Lung (tissue), 12 donors: ENCODE measurements around the gene SEPTIN3. TPM values are rescaled to one million over a fixed set of nuclear protein-coding genes. Genes with fewer than 3 reads are reported as not detected.

Experiments used
- ATAC-seq: fragments of 200-7000 bp; cut with Tn5 transposase; one replicate; pipeline ENCODE4 v1.9.1; 2020; ENCODE audit warnings: moderate number of reproducible peaks; ENCODE audit not compliant: insufficient read depth, low FRiP score
- DNase-seq, 3 donors: peaks; one replicate each; pipeline ENCODE4 v3.0.0-alpha.2; 2013 to 2017
- H3K27ac ChIP-seq, 2 donors: one replicate each; pipeline ENCODE4 v1.5.1; 2013; ENCODE audit warnings: mild to moderate bottlenecking in 2 of 2, moderate library complexity in 2 of 2, control low read depth in 1 of 2, inconsistent platforms in 1 of 2, low read depth in 1 of 2, low read length in 1 of 2
- H3K27me3 ChIP-seq, 3 donors: one replicate each; pipeline ENCODE4 v1.5.1; 2013; ENCODE audit warnings: low read length in 2 of 3; ENCODE audit not compliant: control insufficient read depth in 3 of 3, insufficient read depth in 3 of 3
- H3K36me3 ChIP-seq, 4 donors: one replicate each; pipeline ENCODE4 v1.5.1; 2013; ENCODE audit warnings: low read length in 4 of 4, mild to moderate bottlenecking in 1 of 4, moderate library complexity in 1 of 4; ENCODE audit not compliant: control insufficient read depth in 4 of 4, insufficient read depth in 4 of 4
- H3K4me1 ChIP-seq, 5 donors: one replicate each; pipeline ENCODE4 v1.5.1; 2013; ENCODE audit warnings: low read length in 5 of 5, mild to moderate bottlenecking in 2 of 5, moderate library complexity in 1 of 5; ENCODE audit not compliant: control insufficient read depth in 5 of 5, insufficient read depth in 5 of 5
- H3K4me3 ChIP-seq: one replicate; pipeline ENCODE4 v1.5.1; 2013; ENCODE audit warnings: mild to moderate bottlenecking, control low read depth, moderate library complexity
- H3K9ac ChIP-seq, 2 donors: one replicate each; pipeline ENCODE4 v1.5.1; 2013; ENCODE audit warnings: low read length in 2 of 2, control low read depth in 1 of 2; ENCODE audit not compliant: insufficient read depth in 1 of 2
- H3K9me3 ChIP-seq, 4 donors: one replicate each; pipeline ENCODE4 v1.5.1; 2013; ENCODE audit warnings: low read length in 3 of 4, mild to moderate bottlenecking in 1 of 4, moderate library complexity in 1 of 4; ENCODE audit not compliant: control insufficient read depth in 4 of 4, insufficient read depth in 3 of 4
- CTCF ChIP-seq: IDR thresholded peaks from 2 replicates; pipeline ENCODE4 v1.5.1; 2012; ENCODE audit warnings: mild to moderate bottlenecking; ENCODE audit errors: control extremely low read depth, extremely low read depth
- WGBS, 2 donors: extraction: QIAGEN DNeasy Blood & Tissue Kit; methylation state at CpG; one replicate each; pipeline ENCODE4 v1.1.7; 2013; 5-methylcytosine and 5-hydroxymethylcytosine counted together
- polyA plus RNA-seq, 2 donors: library from polyadenylated mRNA; stranded (reverse); fragments of 200-250 nt; gene quantifications; one replicate each; pipeline ENCODE4 v1.2.1, GENCODE V29; 2013
- total RNA-seq, 2 donors: library from RNA; depleted of rRNA in 1 of 2; stranded (reverse); fragments of >200 nt in 1 of 2; gene quantifications; one replicate each; pipeline ENCODE4 v1.2.1, GENCODE V29; 2014 to 2021
- donor health status: control.
- donor health status: control.
- donor health status: Bipolar disorder and iron deficiency.
- donor health status: healthy.
- donor health status: DM: yes; HTN: yes; CAD: no.

Gene SEPTIN3
- total and polyA plus RNA-seq, 4 donors, result 0.31 to 1.3 (median 0.56) TPM

DNA sequence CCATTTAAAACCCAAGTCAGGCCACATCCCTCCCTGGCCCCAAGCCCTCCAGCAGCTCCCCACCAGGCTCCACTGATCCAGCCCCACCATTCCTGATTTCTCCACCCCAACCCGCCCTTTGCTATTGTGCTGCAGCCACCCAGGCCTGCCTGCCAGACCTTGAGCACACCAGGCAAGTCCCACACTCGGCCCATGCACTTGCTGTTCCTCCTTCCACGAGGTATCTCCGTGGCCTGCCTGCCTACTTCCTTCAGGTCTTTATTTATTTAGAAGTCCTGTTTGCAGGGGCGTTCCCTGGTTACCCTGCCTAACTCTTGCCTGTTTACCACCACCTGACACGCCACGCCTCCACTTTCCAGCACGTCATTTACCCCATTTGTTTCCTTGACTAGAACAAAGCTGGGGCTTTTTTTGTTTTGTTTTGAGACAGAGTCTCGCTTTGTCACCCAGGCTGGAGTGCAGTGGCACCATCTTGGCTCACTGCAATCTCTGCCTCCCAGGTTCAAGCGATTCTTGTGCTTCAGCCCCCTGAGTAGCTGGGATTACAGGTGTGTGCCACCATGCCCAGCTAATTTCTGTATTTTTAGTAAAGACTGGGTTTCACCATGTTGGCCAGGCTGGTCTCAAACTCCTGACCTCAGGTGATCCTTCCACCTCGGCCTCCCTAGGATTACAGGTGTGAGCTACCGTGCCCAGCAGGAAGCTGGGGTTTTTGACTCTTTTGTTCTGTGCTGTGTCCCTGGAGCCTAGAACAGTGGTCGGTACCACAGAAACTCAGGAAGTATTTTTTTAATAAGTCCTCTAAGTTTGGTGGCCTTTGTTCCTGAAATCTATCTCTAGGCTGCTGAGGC is 29.0 kb upstream of the SEPTIN3 start:
- Histone ChIP-seq H3K4me3 (no peak overlapping the region), H3K9ac (no peak overlapping the region), H3K4me1 (peaks cover 0 to 2% (median 0%) of the 10 kb centered on the region in 5 donors), H3K27ac (peak overlapping the region in 1 of 2 donors; percentile 79), H3K9me3 (no peaks in the 10 kb centered on the region), H3K36me3 (peaks cover 0 to 11% (median 2%) of the 10 kb centered on the region in 4 donors), H3K27me3 (no peaks in the 10 kb centered on the region)
- TF ChIP-seq CTCF, result no peak
- no peak for DNase-seq
- no peak for ATAC-seq
- WGBS, 2 donors, result 79 to 81% methylated on average over 13 of the region's 13 CpGs

GRCh38 chr22:41940832-41941765 is 28.1 kb upstream of the SEPTIN3 start:
- H3K9me3 ChIP-seq, result no peaks in the 10 kb centered on the region

GRCh38 chr22:41943661-41944209 is 25.5 kb upstream of the SEPTIN3 start:
- H3K4me1 ChIP-seq, result peaks cover 0 to 8% (median 6%) of the 10 kb centered on the region in 5 donors
- peaks cover 0 to 11% (median 2%) of the 10 kb centered on the region in 4 donors for H3K36me3 ChIP-seq
- no peak overlapping the region for H3K4me3 ChIP-seq
- H3K9me3 ChIP-seq, result no peaks in the 10 kb centered on the region
- ATAC-seq, result no peak
- 45 to 60% methylated on average over 9 of the region's 9 CpGs for whole genome bisulfite sequencing, 2 donors
- no peaks in the 10 kb centered on the region for H3K27me3 ChIP-seq
- H3K9ac ChIP-seq, result no peak overlapping the region
- no peak for TF ChIP-seq CTCF
- peak overlapping the region in 1 of 2 donors; percentile 4 for H3K27ac ChIP-seq
- no peak for DNase-seq

More at GRCh38 chr22:41940832-41941765, 28.1 kb upstream of the SEPTIN3 start:
- peak; percentile 73 for ATAC-seq
- TF ChIP-seq CTCF, result peak; percentile 97
- 49 to 50% methylated on average over 13 of the region's 13 CpGs for WGBS, 2 donors
- no peaks in the 10 kb centered on the region for H3K27me3 ChIP-seq
- H3K4me1 ChIP-seq, result peaks cover 0 to 7% (median 5%) of the 10 kb centered on the region in 5 donors
- DNase-seq, result peak; percentile 73 to 82 (median 82)
- H3K36me3 ChIP-seq, result peaks cover 0 to 11% (median 2%) of the 10 kb centered on the region in 4 donors
- H3K9ac ChIP-seq, result no peak overlapping the region
- no peak overlapping the region for H3K4me3 ChIP-seq
- H3K27ac ChIP-seq, result peak overlapping the region in 1 of 2 donors; percentile 79
